ENCODE data around the gene DMAC2L. TPM values are rescaled to one million over a fixed set of nuclear protein-coding genes. Genes with fewer than 3 reads are reported as not detected.
"Not testable (repeated sequence)": the region's sequence is repeated elsewhere in the genome, so short reads cannot be mapped to it uniquely, and the experiment has no call there.

Gene DMAC2L
- total RNA-seq, 2 experiments from 2014 or later, result 13.9 to 16.8 TPM

DNA sequence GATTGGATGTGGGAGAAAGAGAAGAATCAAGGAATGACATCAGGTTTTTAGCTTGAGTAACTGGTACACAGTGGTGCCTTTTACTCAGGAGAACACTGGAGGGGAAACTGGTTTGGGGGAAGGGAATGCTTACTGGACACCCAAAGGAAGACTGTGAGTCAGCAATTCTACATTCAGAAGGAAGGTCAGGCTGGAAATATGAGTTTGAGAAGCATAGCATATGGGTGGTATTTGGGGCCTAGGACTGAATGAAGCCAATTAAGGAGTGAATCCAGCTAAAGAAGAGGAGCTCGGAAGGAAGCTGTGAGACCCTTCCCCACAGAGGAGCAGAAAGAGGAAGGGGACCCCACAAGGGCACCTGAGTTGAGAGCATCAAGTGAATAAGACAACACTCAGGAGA, 35.4 kb downstream of the DMAC2L start:
- CTCF ChIA-PET, result interaction anchor here (0.6 kb wide), 1 partner anchor 150 kb away, joined by 3 read pairs; no protein-coding TSS in a partner anchor
- POLR2A ChIA-PET, result no interaction called here

DNA sequence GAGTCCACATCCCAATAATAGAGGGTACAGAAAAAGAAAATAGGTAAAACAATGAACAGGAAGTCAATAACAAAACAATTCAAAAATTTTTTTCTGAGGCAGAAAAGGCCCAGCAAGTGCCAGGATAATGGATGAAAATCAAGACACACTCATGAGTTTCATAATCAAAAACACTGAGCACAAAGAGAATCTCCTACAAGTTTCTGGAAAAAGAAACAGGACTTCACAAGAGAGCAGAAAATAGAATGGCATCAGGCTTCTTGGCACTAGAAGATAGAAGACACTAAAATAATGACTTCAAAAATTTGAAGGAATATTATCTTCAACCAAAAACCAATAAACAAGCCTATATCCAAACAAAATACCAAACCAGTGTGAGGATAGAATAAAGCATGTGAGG, 36.8 kb downstream of the DMAC2L start:
- POLR2A ChIA-PET, result no interaction called here
- CTCF ChIA-PET, result no interaction called here

GRCh38 chr14:50350975-50351374, 38.9 kb downstream of the DMAC2L start:
- POLR2A ChIA-PET, result interaction anchor here (0.6 kb wide), 1 partner anchor 72 kb away, joined by 4 read pairs; no protein-coding TSS in a partner anchor

GRCh38 chr14:50352584-50352983, 40.5 kb downstream of the DMAC2L start:
- ChIA-PET CTCF (no interaction called here), POLR2A (no interaction called here)

More at GRCh38 chr14:50350975-50351374, 38.9 kb downstream of the DMAC2L start:
- CTCF ChIA-PET, result interaction anchor here (1.1 kb wide), 1 partner anchor 30 kb away, joined by 3 read pairs; no protein-coding TSS in a partner anchor

GRCh38 chr14:50353126-50353525, 41.0 kb downstream of the DMAC2L start:
- CTCF ChIA-PET, result no interaction called here
- POLR2A ChIA-PET, result no interaction called here

DNA sequence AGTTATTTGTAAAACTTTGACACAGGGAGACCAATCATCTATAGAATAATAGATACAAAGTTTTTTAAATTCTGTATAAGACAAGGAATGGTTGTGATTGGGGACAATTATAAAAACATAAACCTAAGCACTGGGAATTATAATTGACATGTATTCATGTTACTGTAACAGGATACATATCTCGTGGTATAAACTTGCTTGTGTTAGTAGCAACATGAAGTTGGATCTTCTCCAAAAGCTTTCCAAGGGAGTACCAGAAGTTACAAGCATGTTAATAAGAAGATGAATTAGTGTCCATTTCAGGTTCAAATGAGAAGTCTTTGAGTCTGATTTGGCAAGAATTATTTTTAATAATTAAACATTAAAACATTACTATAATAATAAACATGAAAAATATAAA, 42.4 kb downstream of the DMAC2L start:
- CTCF ChIA-PET, result no interaction called here

GRCh38 chr14:50355692-50356091, 43.6 kb downstream of the DMAC2L start:
- ChIA-PET CTCF (interaction anchor here (0.6 kb wide), 1 partner anchor 888 kb away, joined by 8 read pairs; no protein-coding TSS in a partner anchor), POLR2A (no interaction called here)

More for the DNA sequence above, 42.4 kb downstream of the DMAC2L start:
- POLR2A ChIA-PET, result no interaction called here

GRCh38 chr14:50356283-50356682, 44.2 kb downstream of the DMAC2L start:
- POLR2A ChIA-PET, CTCF ChIA-PET: not testable (repeated sequence)

- POLR2A ChIA-PET, result no interaction called here
- CTCF ChIA-PET, result no interaction called here
Measured at GRCh38 chr14:50357124-50357523, 45.0 kb downstream of the DMAC2L start.

- CTCF ChIA-PET, result no interaction called here
- POLR2A ChIA-PET, result no interaction called here
Measured at GRCh38 chr14:50357753-50358395, 45.8 kb downstream of the DMAC2L start.

DNA sequence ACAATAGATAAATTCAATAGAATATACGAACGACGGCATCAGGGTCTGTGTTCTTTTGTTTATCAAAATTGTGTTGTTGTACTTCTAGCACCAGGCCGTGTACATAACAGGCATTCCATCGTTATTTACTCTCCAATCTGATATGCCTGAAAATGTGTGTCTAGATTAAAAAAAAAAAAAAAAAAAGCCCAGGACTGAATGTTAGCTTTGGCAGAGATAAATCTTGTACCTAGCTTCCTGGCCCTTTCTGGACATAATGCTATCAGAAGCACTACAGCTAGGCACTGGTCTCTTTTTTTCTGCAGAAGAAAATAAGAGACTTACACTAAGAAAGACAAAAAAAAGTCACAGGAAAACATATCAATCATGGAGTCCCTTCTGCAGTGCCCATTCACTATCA, 47.5 kb downstream of the DMAC2L start:
- CTCF ChIA-PET, result interaction anchor here (0.7 kb wide), 1 partner anchor 20 kb away, joined by 3 read pairs; no protein-coding TSS in a partner anchor
- POLR2A ChIA-PET, result no interaction called here

GRCh38 chr14:50360093-50360492, 48.0 kb downstream of the DMAC2L start:
- POLR2A ChIA-PET, result no interaction called here
- CTCF ChIA-PET, result interaction anchor here (0.7 kb wide), 1 partner anchor 20 kb away, joined by 3 read pairs; no protein-coding TSS in a partner anchor

- CTCF ChIA-PET, result no interaction called here
- POLR2A ChIA-PET, result no interaction called here
Measured at GRCh38 chr14:50360851-50361250, 48.7 kb downstream of the DMAC2L start.

GRCh38 chr14:50361473-50362403, 49.6 kb downstream of the DMAC2L start:
- CTCF ChIA-PET, result not testable (repeated sequence)
- POLR2A ChIA-PET, result interaction anchor here (0.6 to 1.6 kb wide), 2 partner anchors 35 to 49 kb away, joined by 4 to 5 read pairs; partner anchors contain the start of gene CDKL1

DNA sequence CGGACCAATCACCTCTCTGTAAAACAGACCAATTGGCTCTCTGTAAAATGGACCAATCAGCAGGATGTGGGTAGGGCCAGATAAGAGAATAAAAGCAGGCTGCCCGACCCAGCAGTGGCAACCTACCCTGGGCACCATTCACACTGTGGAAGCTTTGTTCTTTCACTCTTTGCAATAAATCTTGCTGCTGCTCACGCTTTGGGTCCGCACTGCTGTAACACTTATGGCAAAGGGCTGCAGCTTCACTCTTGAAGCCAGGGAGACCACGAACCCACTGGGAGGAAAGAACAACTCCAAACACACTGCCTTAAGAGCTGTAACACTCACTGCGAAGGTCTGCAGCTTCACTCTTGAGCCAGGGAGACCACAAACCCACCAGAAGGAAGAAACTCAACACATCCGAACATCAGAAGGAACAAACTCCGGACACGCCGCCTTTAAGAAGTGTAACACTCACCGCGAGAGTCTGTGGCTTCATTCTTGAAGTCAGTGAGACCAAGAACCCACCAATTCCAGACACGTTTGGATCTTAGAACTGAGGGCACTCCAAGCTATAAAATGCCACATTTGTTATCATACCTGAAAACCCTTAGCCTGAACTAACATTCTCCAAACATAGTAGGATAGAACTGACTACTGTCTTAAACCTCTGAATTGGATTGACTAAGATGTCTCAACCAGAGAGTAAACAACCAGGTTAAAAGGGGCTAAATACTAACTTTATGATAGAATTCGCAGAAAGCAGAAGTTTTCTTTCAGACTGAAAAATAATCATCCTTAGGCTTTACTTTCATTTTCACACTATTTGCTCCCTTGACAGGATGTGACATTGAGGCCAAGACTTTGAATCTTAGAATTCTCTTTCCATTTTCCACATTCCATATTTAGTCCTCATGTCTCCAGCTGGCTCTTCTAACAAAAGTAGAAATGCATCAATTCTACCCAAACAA, 50.9 kb downstream of the DMAC2L start:
- CTCF ChIA-PET, result interaction anchor here (0.6 to 0.8 kb wide), 3 partner anchors 19 to 733 kb away, joined by 3 to 4 read pairs (median 3); no protein-coding TSS in a partner anchor
- POLR2A ChIA-PET, result interaction anchor here (0.6 to 1.6 kb wide), 2 partner anchors 18 to 34 kb away, joined by 5 read pairs; partner anchors contain the start of gene CDKL1

DNA sequence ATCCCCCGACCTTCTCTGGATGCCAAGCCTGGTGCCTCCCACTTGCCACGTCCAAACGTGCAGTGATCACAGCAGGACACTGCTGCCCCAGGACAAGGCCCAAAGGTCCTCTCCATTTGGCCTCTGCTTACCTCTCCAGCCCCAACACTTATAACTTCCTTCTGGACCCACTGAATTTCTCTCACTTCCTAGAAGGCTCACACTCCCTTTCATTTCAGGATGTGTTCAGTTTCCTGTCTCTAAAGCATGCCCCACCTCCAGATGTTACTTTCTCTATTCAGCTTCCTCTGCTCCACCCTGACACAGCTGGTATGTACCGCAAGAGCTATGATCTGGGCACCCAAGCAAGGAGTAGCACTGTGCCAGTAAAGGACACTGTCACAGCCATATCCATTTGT, 51.6 kb downstream of the DMAC2L start:
- ChIA-PET CTCF (interaction anchor here (0.6 to 1.3 kb wide), 4 partner anchors 19 to 734 kb away, joined by 3 to 5 read pairs (median 4); no protein-coding TSS in a partner anchor), POLR2A (interaction anchor here (1.6 kb wide), 1 partner anchor 33 kb away, joined by 5 read pairs; the partner anchor contains the start of gene CDKL1)

DNA sequence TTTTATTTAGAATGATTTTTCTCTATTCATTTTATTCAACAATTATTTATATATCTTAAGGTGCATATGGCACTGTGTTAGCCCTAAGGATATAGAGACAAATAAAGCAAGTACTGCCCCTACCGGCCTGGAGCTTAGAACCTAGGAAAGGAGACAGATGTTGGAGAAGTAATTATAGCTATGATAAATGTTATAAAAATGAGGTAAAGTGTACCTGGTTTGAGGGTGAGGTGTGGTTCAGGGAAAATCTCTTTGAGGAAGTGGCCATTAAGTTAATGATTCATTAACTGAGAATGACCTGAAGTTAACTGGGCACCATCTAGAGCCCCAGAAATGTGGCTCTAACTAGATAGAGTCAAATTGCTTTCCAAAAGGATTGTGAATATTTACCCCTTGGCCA, 52.7 kb downstream of the DMAC2L start:
- ChIA-PET CTCF (interaction anchor here (1.3 kb wide), 1 partner anchor 43 kb away, joined by 5 read pairs; no protein-coding TSS in a partner anchor), POLR2A (interaction anchor here (0.9 kb wide), 1 partner anchor 29 kb away, joined by 3 read pairs; no protein-coding TSS in a partner anchor)

GRCh38 chr14:50365572-50365971, 53.4 kb downstream of the DMAC2L start:
- CTCF ChIA-PET, POLR2A ChIA-PET: not testable (repeated sequence)

- CTCF ChIA-PET, result no interaction called here
- POLR2A ChIA-PET, result no interaction called here
Measured at GRCh38 chr14:50366115-50366514, 54.0 kb downstream of the DMAC2L start.

All from activated CD8-positive, alpha-beta memory T cell treated with anti-CD3 and anti-CD28 coated beads for 36 hours (primary cell).